Sigmoid colon (tissue), 7 donors: ENCODE results near the gene C2CD4A. TPM values are rescaled to one million over a fixed set of nuclear protein-coding genes. Genes with fewer than 3 reads are reported as not detected.

Source experiments
- DNase-seq: peaks from one replicate; pipeline ENCODE4 v3.0.0-alpha.2; 2019
- H3K27ac ChIP-seq, 4 donors: fragments of 200-600 bp; sonication (generic); one replicate each; pipeline ENCODE4 v1.5.1; 2016 to 2019; ENCODE audit warnings: mild to moderate bottlenecking in 1 of 4
- H3K27me3 ChIP-seq, 3 donors: fragments of 200-600 bp; sonication (generic); one replicate each; pipeline ENCODE4 v1.5.1; 2019; ENCODE audit warnings: mild to moderate bottlenecking in 1 of 3
- H3K36me3 ChIP-seq, 4 donors: fragments of 200-600 bp; sonication (generic); one replicate each; pipeline ENCODE4 v1.5.1; 2016 to 2019
- H3K4me1 ChIP-seq, 4 donors: fragments of 200-600 bp; sonication (generic); one replicate each; pipeline ENCODE4 v1.5.1; 2017 to 2019
- H3K4me3 ChIP-seq, 4 donors: fragments of 200-600 bp; sonication (generic); one replicate each; pipeline ENCODE4 v1.5.1; 2017 to 2019; ENCODE audit warnings: mild to moderate bottlenecking in 2 of 4, moderate library complexity in 1 of 4
- H3K9me3 ChIP-seq, 4 donors: fragments of 200-600 bp in 3 of 4; sonication (generic) in 3 of 4; one replicate each; pipeline versions ENCODE4 v1.5.1 to v1.6.1; 2013 to 2019
- EP300 ChIP-seq, 4 donors: sonication (generic); formaldehyde crosslinking; IDR thresholded peaks; one replicate each; pipeline ENCODE4 v1.6.1; 2017; ENCODE audit warnings: antibody characterized with exemption in 4 of 4
- POLR2A ChIP-seq, 2 donors: fragments of 450-650 bp; IDR thresholded peaks; one replicate each; pipeline ENCODE4 v1.6.1; 2016; ENCODE audit warnings: antibody characterized with exemption in 2 of 2, mild to moderate bottlenecking in 2 of 2, moderate library complexity in 2 of 2
- POLR2AphosphoS5 ChIP-seq, 4 donors: sonication (generic); formaldehyde crosslinking; IDR thresholded peaks; one replicate each; pipeline ENCODE4 v1.6.1; 2017; ENCODE audit warnings: antibody characterized with exemption in 4 of 4
- WGBS, 2 donors: extraction: QIAGEN DNeasy Blood & Tissue Kit; methylation state at CpG; one replicate each; pipeline ENCODE4 v1.1.7; 2013; 5-methylcytosine and 5-hydroxymethylcytosine counted together
- intact Hi-C: fragments of 100-400 bp; cut with DNase I; formaldehyde crosslinking; loops from one replicate; pipeline ENCODE4 v1.15.1; 2023
- polyA plus RNA-seq, 3 donors: library from polyadenylated mRNA; stranded (reverse); fragments of 200-250 nt; gene quantifications; one replicate each; pipeline ENCODE4 v1.2.3, GENCODE V29; 2013
- total RNA-seq, 4 donors: library from RNA; depleted of rRNA; stranded (reverse); fragments of >200 nt; gene quantifications; one replicate each; pipeline ENCODE4 v1.1.0, GENCODE V29; 2016
- TF ChIP-seq, protein P1 (sequence below), 4 experiments: fragments of 450-650 bp in 3 of 4; fragments of 200-600 bp in 1 of 4; IDR thresholded peaks; one replicate each; pipeline ENCODE4 v1.5.1; 2016 to 2019; ENCODE audit warnings: antibody characterized with exemption in 4 of 4, mild to moderate bottlenecking in 3 of 4, moderate library complexity in 2 of 4
- donor health status: healthy with polysubstance abuse.
- donor health status: Bipolar disorder and iron deficiency.
- donor health status: healthy.

Gene C2CD4A
- total and polyA plus RNA-seq, 7 donors = under 0.01 to 2.2 (median 0.25) TPM; not detected in 3

DNA sequence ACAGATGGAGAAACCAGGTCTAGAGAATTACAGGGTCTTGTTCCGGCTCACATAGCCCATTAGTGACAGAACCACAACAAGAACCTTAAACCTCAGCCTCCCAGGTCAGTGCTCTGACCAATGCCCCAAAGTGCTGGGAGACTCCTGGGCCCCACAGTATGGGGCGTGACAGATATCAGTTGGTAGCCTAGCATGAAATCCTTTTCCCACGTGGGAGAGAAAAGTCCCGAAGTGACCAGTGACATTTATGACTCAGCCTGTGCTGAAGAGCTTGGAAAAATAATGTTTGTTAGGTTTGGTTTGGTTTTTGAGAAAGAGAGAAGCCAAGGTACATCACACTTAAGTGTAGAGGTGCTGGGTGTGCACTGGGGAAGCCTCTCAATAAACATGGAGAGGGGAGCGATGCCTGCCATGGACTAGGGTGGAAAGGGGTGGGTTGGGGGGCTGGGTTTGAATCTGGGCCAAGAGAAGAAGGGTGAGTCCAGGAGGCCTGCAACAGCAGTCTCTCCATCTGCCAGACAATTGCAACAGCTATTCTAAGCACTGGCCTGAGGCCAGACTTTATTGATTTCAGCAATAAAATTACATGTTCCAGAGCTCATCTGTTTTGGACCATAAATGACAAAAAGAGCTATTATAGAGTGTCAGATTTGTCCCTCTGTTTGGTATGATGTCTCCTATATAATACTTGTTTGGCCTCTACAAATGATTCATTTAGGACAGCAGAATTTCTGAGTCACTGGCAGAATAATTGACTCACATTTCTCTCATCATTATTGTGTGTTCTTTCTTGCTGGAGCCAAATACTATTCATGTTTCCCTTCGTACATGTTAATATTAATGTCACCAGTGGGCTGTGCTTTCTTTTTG lies 43.4 kb downstream of the C2CD4A start:
- Histone ChIP-seq H3K36me3 (no peaks in the 10 kb centered on the region), H3K4me3 (no peak overlapping the region), H3K27ac (peak overlapping the region; percentile 19 to 45 (median 28)), H3K9me3 (no peaks in the 10 kb centered on the region), H3K4me1 (peaks cover 0 to 19% (median 15%) of the 10 kb centered on the region in 4 donors), H3K27me3 (no peaks in the 10 kb centered on the region)
- intact Hi-C loops = no loop called here
- TF ChIP-seq POLR2AphosphoS5 (IDR thresholded peaks at IDR 0.05) (peak in 2 of 4 donors; percentile 31 to 37), POLR2A (IDR thresholded peaks at IDR 0.05) (no peak), EP300 (IDR thresholded peaks at IDR 0.05) (no peak)
- TF ChIP-seq, protein P1, sequence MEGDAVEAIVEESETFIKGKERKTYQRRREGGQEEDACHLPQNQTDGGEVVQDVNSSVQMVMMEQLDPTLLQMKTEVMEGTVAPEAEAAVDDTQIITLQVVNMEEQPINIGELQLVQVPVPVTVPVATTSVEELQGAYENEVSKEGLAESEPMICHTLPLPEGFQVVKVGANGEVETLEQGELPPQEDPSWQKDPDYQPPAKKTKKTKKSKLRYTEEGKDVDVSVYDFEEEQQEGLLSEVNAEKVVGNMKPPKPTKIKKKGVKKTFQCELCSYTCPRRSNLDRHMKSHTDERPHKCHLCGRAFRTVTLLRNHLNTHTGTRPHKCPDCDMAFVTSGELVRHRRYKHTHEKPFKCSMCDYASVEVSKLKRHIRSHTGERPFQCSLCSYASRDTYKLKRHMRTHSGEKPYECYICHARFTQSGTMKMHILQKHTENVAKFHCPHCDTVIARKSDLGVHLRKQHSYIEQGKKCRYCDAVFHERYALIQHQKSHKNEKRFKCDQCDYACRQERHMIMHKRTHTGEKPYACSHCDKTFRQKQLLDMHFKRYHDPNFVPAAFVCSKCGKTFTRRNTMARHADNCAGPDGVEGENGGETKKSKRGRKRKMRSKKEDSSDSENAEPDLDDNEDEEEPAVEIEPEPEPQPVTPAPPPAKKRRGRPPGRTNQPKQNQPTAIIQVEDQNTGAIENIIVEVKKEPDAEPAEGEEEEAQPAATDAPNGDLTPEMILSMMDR (IDR thresholded peaks at IDR 0.05) = no peak
- no peak for DNase-seq
- 27 to 62% methylated on average over 6 of the region's 6 CpGs for WGBS, 2 donors

DNA sequence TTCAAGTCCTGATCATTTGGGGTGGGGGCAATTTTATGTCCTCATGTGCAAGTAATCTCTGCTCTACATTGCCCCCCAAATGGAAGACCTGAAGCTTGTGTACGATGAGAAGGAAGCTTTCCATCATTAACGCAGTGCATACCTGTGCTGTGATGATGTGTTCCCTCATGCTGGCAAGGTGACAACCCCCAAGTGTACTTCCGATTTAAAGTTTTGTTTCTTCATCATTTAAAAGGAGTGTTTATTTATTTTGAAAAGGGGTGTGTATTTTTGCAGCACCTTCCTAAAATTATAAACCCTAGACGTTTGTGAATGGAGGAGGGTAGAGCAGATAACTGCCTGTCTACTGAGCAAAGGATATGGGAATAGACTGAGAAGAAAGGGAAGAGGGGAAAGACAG lies 45.3 kb downstream of the C2CD4A start:
- no peak overlapping the region for H3K27ac ChIP-seq
- H3K4me1 ChIP-seq = peaks cover 0 to 19% (median 15%) of the 10 kb centered on the region in 4 donors
- no peak overlapping the region for H3K4me3 ChIP-seq
- H3K36me3 ChIP-seq = no peaks in the 10 kb centered on the region
- TF ChIP-seq POLR2A (IDR thresholded peaks at IDR 0.05) (no peak), EP300 (IDR thresholded peaks at IDR 0.05) (no peak), POLR2AphosphoS5 (IDR thresholded peaks at IDR 0.05) (no peak)
- TF ChIP-seq, protein P1 (IDR thresholded peaks at IDR 0.05) = no peak
- intact Hi-C loops = no loop called here
- no peaks in the 10 kb centered on the region for H3K27me3 ChIP-seq
- H3K9me3 ChIP-seq = no peaks in the 10 kb centered on the region
- DNase-seq = no peak
- WGBS, 2 donors = 40 to 61% methylated on average over 4 of the region's 4 CpGs

DNA sequence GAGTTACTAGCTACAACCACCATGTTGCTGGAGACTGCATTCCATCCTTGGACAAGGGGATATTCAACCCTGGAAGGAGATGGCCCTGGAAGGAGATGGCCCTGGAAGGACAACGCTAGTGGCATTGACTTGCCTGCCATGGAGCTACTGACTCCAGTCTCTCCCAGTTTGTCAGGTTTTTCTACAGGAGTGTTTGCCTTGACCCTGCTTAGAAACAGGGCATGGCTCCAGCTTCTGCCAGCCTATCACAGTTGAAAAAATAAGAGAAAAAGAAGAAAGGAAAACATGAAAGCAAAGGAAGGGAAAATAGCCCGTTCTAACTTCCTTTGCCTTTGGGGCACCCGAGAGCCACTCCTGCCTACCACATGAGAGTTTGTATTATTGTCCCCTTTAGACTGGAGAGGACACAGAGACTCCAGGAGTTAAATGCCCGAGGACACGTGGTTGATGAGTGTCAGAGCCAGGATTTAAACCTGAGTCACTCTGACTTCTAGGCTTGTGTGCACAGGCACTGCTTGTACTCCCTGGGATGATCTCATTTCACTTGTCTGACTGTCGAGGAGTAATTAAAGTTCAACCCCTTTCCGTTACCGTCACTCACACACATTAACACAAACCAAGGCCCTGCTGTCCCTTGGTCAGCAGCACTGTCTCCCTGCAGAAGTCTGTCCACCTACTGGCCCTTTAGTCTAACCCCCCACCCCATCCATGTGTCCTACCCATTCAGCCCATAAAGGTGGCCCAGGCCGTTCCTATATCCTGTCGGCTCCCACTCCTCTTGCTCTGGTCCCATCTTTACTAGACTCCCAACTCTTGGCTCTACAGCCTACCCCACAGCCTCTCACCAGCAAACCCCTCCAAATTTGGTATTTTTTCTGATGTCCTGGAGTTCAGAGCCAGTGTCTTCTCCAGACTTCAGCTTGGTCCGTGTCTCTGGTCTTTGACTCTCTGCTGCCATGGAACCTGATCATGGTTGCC lies 46.1 kb downstream of the C2CD4A start:
- no peak overlapping the region for H3K27ac ChIP-seq
- 47 to 78% methylated on average over 11 of the region's 11 CpGs for WGBS, 2 donors

DNA sequence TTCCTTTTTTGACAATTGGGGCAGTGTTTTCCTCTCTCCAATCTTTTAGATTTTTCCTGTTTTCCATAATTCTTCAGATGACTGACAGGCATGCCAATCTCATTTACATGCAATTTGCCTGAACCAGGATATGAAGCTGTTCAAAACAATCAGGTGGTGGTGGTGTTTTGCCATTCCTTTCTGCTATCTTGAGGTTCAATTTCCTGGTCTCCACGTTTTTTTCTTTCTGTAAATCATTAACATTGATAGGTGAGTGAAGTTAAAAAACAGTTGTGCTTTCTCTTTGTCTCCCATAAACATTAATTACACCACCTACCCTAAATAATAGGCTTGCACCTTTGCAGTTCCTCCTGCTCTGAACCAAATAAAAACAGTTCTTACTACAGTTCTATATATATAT lies 49.1 kb downstream of the C2CD4A start:
- no peak for DNase-seq
- Histone ChIP-seq H3K27me3 (no peaks in the 10 kb centered on the region), H3K9me3 (no peaks in the 10 kb centered on the region), H3K4me3 (no peak overlapping the region), H3K4me1 (peaks cover 0 to 18% (median 11%) of the 10 kb centered on the region in 4 donors), H3K27ac (no peak overlapping the region), H3K36me3 (no peaks in the 10 kb centered on the region)
- TF ChIP-seq, protein P1 (IDR thresholded peaks at IDR 0.05) = no peak
- no peak for TF ChIP-seq POLR2A (IDR thresholded peaks at IDR 0.05)
- TF ChIP-seq EP300 (IDR thresholded peaks at IDR 0.05) = no peak
- TF ChIP-seq POLR2AphosphoS5 (IDR thresholded peaks at IDR 0.05) = no peak
- WGBS, 2 donors = 2 to 15% methylated on average over 1 of the region's 1 CpG
- intact Hi-C loops = no loop called here

More for the DNA sequence above, 46.1 kb downstream of the C2CD4A start:
- TF ChIP-seq POLR2AphosphoS5 (IDR thresholded peaks at IDR 0.05) (no peak), POLR2A (IDR thresholded peaks at IDR 0.05) (no peak), EP300 (IDR thresholded peaks at IDR 0.05) (no peak)
- TF ChIP-seq, protein P1 (IDR thresholded peaks at IDR 0.05) = no peak
- Histone ChIP-seq H3K36me3 (no peaks in the 10 kb centered on the region), H3K9me3 (no peaks in the 10 kb centered on the region), H3K4me3 (no peak overlapping the region), H3K4me1 (peaks cover 0 to 19% (median 15%) of the 10 kb centered on the region in 4 donors), H3K27me3 (no peaks in the 10 kb centered on the region)
- DNase-seq = no peak
- intact Hi-C loops = no loop called here
